Neutrophil (primary cell): ENCODE results near the gene PIGH.
"Not testable (repeated sequence)": the region's sequence is repeated elsewhere in the genome, so short reads cannot be mapped to it uniquely, and the experiment has no call there.

Source experiments
- H3K27ac ChIP-seq: fragments of 200-600 bp; sonication (generic); 2 replicates; pipeline ENCODE4 v1.5.1; 2016; ENCODE audit warnings: mild to moderate bottlenecking, moderate library complexity
- H3K27me3 ChIP-seq: fragments of 200-600 bp; sonication (generic); 2 replicates; pipeline ENCODE4 v1.6.0; 2016; ENCODE audit warnings: mild to moderate bottlenecking
- H3K36me3 ChIP-seq: fragments of 200-600 bp; sonication (generic); 2 replicates; pipeline ENCODE4 v1.5.1; 2017
- H3K4me1 ChIP-seq, 2 experiments: fragments of 200-600 bp in 1 of 2; sonication (generic) in 1 of 2; 1 replicate in 1 of 2; 2 replicates in 1 of 2; pipeline versions ENCODE4 v1.5.1 to v1.6.1; 2013 to 2016; ENCODE audit warnings: low read depth in 1 of 2, low read length in 1 of 2, mild to moderate bottlenecking in 1 of 2, moderate library complexity in 1 of 2; ENCODE audit not compliant: control insufficient read depth in 1 of 2, insufficient read depth in 1 of 2
- H3K4me3 ChIP-seq, 2 experiments: fragments of 200-600 bp in 1 of 2; sonication (generic) in 1 of 2; 1 replicate in 1 of 2; 2 replicates in 1 of 2; pipeline ENCODE4 v1.5.1; 2013 to 2016; ENCODE audit warnings: low read depth in 1 of 2, low read length in 1 of 2, mild to moderate bottlenecking in 1 of 2, moderate library complexity in 1 of 2
- H3K9me3 ChIP-seq: fragments of 200-600 bp; sonication (generic); 2 replicates; pipeline ENCODE4 v1.5.1; 2016
- TF ChIP-seq, protein P1 (sequence below): fragments of 200-600 bp; sonication (generic); IDR thresholded peaks from 2 replicates; pipeline ENCODE4 v1.5.1; 2016; ENCODE audit warnings: antibody characterized with exemption

PIGH gene

DNA sequence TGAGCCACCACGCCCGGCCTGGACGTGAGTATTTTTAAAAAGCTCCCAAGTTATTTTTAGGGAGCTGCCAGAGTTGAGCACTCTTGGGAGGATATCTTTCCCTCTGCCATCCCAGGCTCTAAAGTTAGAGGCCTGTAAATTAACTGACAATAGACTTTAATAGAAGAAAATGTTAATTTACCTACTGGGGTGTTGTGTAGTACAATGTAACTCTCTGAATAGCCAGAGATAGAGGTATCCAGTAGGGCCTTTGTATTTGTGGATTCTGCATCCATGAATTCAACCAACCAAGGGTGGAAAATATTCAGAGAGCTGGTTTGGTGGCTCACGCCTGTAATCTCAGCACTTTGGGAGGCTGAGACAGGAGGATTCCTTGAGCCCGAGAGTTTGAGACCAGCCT, 7.6 kb upstream of the PIGH start:
- H3K4me3 ChIP-seq = no peak overlapping the region
- no peak overlapping the region for H3K27ac ChIP-seq
- peaks cover 10% of the 10 kb centered on the region for H3K27me3 ChIP-seq
- H3K36me3 ChIP-seq = no peaks in the 10 kb centered on the region
- TF ChIP-seq, protein P1, sequence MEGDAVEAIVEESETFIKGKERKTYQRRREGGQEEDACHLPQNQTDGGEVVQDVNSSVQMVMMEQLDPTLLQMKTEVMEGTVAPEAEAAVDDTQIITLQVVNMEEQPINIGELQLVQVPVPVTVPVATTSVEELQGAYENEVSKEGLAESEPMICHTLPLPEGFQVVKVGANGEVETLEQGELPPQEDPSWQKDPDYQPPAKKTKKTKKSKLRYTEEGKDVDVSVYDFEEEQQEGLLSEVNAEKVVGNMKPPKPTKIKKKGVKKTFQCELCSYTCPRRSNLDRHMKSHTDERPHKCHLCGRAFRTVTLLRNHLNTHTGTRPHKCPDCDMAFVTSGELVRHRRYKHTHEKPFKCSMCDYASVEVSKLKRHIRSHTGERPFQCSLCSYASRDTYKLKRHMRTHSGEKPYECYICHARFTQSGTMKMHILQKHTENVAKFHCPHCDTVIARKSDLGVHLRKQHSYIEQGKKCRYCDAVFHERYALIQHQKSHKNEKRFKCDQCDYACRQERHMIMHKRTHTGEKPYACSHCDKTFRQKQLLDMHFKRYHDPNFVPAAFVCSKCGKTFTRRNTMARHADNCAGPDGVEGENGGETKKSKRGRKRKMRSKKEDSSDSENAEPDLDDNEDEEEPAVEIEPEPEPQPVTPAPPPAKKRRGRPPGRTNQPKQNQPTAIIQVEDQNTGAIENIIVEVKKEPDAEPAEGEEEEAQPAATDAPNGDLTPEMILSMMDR = no peak
- H3K9me3 ChIP-seq = no peaks in the 10 kb centered on the region
- H3K4me1 ChIP-seq = no peaks in the 10 kb centered on the region

DNA sequence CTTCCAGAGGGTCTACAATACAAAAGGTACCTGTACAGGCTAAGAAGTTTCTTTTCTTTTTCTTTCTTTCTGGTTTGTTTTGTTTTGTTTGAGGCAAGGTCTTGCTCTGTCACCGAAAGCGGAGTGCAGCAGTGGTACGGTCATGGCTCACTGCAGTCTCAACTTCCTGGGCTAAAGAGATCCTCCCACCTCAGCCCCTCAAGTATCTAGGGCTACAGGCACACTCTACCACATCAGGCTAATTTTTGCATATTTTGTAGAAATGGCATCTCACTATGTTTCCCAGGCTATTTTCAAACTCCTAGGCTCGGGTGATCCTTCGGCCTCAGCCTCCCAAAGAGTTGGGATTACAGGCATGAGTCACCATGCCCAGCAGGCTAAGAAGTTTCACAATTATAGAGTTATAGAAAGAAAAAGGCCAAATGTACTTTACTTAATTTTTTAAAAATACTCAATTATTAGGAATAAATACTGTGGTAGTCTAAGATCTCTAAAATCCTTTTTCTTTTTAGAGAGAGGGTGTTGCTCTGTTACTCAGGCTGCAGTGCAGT, 3.0 kb upstream of the PIGH start:
- Histone ChIP-seq H3K9me3 (no peaks in the 10 kb centered on the region), H3K4me3 (no peak overlapping the region)

DNA sequence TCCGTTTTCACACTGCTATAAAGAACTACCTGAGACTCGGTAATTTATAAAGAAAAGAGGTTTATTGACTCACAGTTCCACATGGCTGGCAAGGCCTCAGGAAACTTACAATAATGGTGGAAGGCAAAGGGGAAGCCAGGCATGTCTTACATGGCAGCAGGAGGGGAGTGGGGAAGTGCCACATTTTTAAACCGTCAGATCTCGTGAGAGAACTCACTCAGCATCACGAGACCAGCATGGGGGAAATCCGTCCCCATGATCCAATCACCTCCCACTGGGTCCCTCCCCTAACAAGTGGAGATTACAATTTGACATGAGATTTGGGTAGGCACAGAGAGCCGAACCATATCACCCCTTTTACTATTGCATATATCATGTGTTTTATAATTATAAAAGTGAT, 2.0 kb upstream of the PIGH start:
- Histone ChIP-seq H3K4me1 (peaks cover 5 to 13% of the 10 kb centered on the region in 2 experiments), H3K27ac (no peak overlapping the region), H3K36me3 (no peaks in the 10 kb centered on the region), H3K27me3 (peaks cover 10% of the 10 kb centered on the region), H3K4me3 (no peak overlapping the region), H3K9me3 (no peaks in the 10 kb centered on the region)
- TF ChIP-seq, protein P1 = no peak

More for the DNA sequence above, 3.0 kb upstream of the PIGH start:
- TF ChIP-seq, protein P1 = no peak
- Histone ChIP-seq H3K36me3 (no peaks in the 10 kb centered on the region), H3K27me3 (peaks cover 10% of the 10 kb centered on the region), H3K4me1 (peaks cover 5 to 13% of the 10 kb centered on the region in 2 experiments), H3K27ac (no peak overlapping the region)

DNA sequence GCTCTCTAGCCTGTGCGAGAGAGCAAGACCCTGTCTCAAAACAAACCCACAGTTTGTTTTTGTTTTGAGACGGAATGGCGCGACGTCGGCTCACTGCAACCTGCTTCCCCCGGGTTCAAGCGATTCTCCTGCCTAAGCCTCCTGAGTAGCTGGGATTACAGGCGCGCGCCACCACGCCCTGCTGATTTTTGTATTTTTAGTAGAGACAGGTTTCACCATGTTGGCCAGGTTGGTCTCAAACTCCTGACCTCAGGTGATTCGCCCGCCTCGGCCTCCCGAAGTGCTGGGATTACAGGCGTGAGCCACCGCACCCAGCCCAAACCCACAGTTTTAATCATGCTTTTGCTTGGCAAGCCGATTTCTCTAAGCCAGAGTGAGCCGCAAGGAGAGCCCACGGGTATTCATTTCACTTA, 500 bp upstream of the PIGH start:
- not testable (repeated sequence) for H3K36me3 ChIP-seq, H3K9me3 ChIP-seq, H3K27me3 ChIP-seq
- Histone ChIP-seq H3K4me1 (peaks cover 5 to 13% of the 10 kb centered on the region in 2 experiments), H3K4me3 (peak overlapping the region; percentile 73 to 82), H3K27ac (peak overlapping the region; percentile 69)

DNA sequence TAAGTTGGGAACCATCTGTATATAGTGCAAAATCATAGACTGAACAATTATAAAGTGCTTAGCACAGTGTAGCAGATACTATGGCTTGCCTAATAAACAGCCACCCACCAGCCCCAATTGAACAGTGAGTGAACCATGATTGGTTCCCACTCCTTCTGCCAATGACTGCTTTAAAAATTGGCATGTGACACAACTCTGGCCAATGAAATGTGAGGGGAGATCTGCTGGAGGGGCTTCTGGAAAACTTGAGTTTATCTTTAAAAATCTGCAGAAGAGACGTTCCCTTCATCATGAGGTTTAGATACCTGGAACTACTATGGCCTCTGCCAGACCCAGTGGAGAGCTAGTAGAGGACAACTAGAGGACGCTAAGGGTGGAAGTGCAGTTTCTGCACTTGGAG, 4.7 kb downstream of the PIGH start:
- H3K36me3 ChIP-seq = peaks cover 31% of the 10 kb centered on the region
- H3K4me3 ChIP-seq = no peak overlapping the region
- TF ChIP-seq, protein P1 = no peak
- H3K27me3 ChIP-seq = no peaks in the 10 kb centered on the region
- H3K9me3 ChIP-seq = no peaks in the 10 kb centered on the region
- no peak overlapping the region for H3K27ac ChIP-seq
- peaks cover 5 to 9% of the 10 kb centered on the region in 2 experiments for H3K4me1 ChIP-seq

DNA sequence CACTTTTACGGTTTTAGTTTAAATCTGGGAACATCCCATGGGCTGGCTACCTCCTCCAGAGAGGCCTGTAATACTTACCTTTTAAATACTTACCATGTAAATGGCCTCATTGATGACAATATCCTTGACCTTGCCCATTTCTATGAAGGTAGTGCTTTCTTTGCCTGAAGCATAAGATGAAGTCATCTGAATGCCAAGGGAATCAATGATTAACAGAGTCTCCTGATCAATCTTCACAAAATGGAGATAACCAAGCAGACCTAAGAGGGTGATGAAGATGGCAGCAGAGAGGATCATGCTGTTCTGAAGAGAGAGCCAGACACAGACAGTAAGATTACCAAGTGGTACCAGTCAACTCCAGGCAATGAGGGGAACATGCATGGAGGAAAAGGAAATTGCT, 6.4 kb downstream of the PIGH start:
- H3K4me3 ChIP-seq, H3K4me1 ChIP-seq, H3K9me3 ChIP-seq, H3K27ac ChIP-seq, H3K27me3 ChIP-seq: not testable (repeated sequence)
- peaks cover 39% of the 10 kb centered on the region for H3K36me3 ChIP-seq
